ENCODE data around the gene KLF6.

KLF6 gene

DNA sequence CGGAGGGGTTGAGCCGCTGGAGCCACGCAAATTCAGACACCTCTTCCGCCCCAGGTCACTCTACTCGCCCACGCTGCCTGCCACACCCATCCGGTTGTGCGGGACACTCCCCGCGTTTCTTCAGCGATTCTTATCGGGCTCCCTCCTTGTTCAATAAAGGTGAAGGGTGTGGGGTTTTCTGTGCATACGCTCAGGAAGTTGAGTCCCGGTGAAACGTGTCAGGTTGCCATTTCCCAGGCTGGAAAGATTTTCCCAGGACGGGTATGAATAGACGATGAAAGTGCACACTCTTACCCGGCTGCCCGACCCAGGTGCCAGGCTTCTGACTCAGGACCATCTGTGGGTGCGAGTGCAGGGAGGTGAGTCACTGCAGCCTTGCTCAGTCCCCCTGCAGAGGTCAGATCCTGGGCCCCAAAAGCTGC, 22.0 kb downstream of the KLF6 start:
- no peaks in the 10 kb centered on the region for H3K36me3 ChIP-seq
- H3K9me3 ChIP-seq = no peaks in the 10 kb centered on the region
- H3K27ac ChIP-seq = peak overlapping the region; percentile 90
- H3K4me1 ChIP-seq (ENCODE audit: control insufficient read depth in 1 of 2, insufficient read depth in 1 of 2, low read depth in 1 of 2, low read length in 1 of 2) = peaks cover 71 to 80% of the 10 kb centered on the region in 2 experiments
- H3K4me3 ChIP-seq (ENCODE audit: low read depth in 1 of 2, low read length in 1 of 2) = peak overlapping the region in 1 of 2 experiments; percentile 44
- no peaks in the 10 kb centered on the region for H3K27me3 ChIP-seq
- TF ChIP-seq, protein P1, sequence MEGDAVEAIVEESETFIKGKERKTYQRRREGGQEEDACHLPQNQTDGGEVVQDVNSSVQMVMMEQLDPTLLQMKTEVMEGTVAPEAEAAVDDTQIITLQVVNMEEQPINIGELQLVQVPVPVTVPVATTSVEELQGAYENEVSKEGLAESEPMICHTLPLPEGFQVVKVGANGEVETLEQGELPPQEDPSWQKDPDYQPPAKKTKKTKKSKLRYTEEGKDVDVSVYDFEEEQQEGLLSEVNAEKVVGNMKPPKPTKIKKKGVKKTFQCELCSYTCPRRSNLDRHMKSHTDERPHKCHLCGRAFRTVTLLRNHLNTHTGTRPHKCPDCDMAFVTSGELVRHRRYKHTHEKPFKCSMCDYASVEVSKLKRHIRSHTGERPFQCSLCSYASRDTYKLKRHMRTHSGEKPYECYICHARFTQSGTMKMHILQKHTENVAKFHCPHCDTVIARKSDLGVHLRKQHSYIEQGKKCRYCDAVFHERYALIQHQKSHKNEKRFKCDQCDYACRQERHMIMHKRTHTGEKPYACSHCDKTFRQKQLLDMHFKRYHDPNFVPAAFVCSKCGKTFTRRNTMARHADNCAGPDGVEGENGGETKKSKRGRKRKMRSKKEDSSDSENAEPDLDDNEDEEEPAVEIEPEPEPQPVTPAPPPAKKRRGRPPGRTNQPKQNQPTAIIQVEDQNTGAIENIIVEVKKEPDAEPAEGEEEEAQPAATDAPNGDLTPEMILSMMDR (IDR thresholded peaks at IDR 0.05) = no peak

DNA sequence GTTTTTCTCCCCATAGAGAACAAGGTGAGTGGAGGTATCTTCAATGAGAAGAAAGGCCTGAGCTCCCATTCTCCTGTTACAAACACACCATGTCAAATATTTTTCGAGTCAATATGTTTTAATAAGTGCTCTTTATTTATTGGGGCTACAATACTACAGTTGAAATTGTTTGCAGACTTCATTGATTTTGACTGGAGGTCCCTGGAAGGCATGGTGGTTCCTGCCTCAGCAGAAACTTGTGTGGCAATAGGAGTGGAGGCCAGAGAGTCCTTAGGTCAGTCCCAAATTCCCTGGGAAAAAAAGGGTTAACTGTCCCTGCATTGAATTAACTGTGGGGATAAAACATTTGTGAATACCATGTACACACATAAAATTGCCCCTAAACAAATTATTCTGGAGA, 22.7 kb downstream of the KLF6 start:
- Histone ChIP-seq H3K27ac (peak overlapping the region; percentile 4), H3K4me3 (ENCODE audit: low read depth in 1 of 2, low read length in 1 of 2) (no peak overlapping the region), H3K36me3 (no peaks in the 10 kb centered on the region), H3K27me3 (no peaks in the 10 kb centered on the region), H3K9me3 (no peaks in the 10 kb centered on the region), H3K4me1 (ENCODE audit: control insufficient read depth in 1 of 2, insufficient read depth in 1 of 2, low read depth in 1 of 2, low read length in 1 of 2) (peaks cover 69 to 76% of the 10 kb centered on the region in 2 experiments)
- TF ChIP-seq, protein P1 (IDR thresholded peaks at IDR 0.05) = no peak

DNA sequence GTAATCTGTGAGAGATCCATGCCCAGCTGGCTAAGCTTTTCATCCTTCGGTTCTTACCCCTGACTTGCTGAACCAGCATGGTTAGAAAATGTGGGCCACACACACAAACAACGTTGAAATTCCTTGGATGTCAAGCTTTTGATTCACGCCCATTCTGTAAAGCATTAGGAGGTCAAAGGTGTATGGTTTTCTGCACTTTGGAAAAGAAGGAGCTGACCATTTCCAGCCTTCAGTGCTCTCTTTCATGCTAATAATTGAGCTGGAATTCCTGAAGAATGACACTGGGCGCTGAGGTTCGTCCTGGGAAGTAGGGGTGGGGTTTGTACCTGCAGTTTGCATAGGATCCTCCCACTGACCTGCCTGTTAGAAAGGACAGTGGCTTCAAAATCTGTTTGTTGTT, 23.1 kb downstream of the KLF6 start:
- Histone ChIP-seq H3K4me1 (ENCODE audit: control insufficient read depth in 1 of 2, insufficient read depth in 1 of 2, low read depth in 1 of 2, low read length in 1 of 2) (peaks cover 69 to 75% of the 10 kb centered on the region in 2 experiments), H3K27me3 (no peaks in the 10 kb centered on the region), H3K36me3 (no peaks in the 10 kb centered on the region), H3K27ac (peak overlapping the region; percentile 4), H3K4me3 (ENCODE audit: low read depth in 1 of 2, low read length in 1 of 2) (no peak overlapping the region), H3K9me3 (no peaks in the 10 kb centered on the region)
- TF ChIP-seq, protein P1 (IDR thresholded peaks at IDR 0.05) = no peak

DNA sequence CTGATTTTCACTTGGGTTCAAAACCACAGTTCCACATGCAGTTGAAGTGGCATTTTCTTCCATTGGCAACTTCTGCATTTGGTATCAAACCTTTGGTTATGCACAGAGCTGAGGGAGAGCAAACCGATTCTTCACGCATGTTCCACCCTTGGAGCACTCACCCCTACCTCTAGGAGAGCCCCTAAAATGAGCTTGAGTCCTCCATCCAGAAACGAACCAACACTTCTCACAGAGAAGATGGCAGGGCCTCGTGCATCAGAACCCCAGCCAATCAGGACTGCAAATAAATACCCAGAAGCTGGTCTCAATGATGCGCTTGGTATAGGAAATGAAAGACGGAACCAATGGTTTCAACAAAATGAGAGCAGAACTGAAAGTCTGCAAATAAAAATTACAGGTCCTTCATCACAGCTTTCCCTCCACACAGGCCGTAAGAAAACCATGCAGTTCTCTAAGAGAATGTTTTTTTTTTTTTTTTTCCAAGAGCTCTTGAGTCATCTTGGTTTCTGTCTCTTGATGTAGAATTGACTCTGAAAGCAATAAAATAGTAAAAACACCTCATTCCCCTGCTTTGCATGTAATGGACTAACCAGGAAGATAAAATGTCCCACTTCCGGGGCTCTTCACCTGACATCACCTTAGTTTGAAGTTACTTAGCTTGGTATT, 23.9 kb downstream of the KLF6 start:
- Histone ChIP-seq H3K4me1 (ENCODE audit: control insufficient read depth in 1 of 2, insufficient read depth in 1 of 2, low read depth in 1 of 2, low read length in 1 of 2) (peaks cover 69 to 75% of the 10 kb centered on the region in 2 experiments), H3K4me3 (ENCODE audit: low read depth in 1 of 2, low read length in 1 of 2) (no peak overlapping the region), H3K36me3 (no peaks in the 10 kb centered on the region), H3K27ac (peak overlapping the region; percentile 53), H3K9me3 (no peaks in the 10 kb centered on the region), H3K27me3 (no peaks in the 10 kb centered on the region)
- TF ChIP-seq, protein P1 (IDR thresholded peaks at IDR 0.05) = no peak

DNA sequence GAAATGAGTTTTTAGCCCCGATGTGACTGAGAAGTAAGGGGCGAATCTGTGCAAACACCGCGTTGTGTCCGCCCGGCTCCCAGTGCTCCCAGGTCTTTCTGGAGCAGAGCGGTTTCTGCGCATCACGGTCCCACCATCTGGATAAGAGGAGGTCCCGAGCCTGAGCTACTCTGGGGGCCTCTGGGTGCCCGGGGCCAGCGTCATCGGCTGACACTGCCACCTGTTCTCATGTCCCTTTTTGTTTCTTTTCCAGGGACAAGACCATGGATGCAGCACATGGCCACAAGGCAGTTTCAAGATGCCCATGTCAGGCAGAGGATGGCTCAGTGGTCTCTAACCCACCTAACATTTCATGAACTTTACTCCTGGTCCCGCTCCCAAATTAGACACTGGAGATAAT, 24.9 kb downstream of the KLF6 start:
- TF ChIP-seq, protein P1 (IDR thresholded peaks at IDR 0.05) = no peak
- no peaks in the 10 kb centered on the region for H3K9me3 ChIP-seq
- H3K27ac ChIP-seq = peak overlapping the region; percentile 53
- no peak overlapping the region for H3K4me3 ChIP-seq (ENCODE audit: low read depth in 1 of 2, low read length in 1 of 2)
- H3K27me3 ChIP-seq = no peaks in the 10 kb centered on the region
- H3K4me1 ChIP-seq (ENCODE audit: control insufficient read depth in 1 of 2, insufficient read depth in 1 of 2, low read depth in 1 of 2, low read length in 1 of 2) = peaks cover 69 to 75% of the 10 kb centered on the region in 2 experiments
- H3K36me3 ChIP-seq = no peaks in the 10 kb centered on the region
